Stimulated activated CD4-positive, alpha-beta T cell treated with anti-CD3 and anti-CD28 coated beads, Interleukin-1b, Interleukin-23, amount 100 ng/mL, for 1 hour (primary cell): ENCODE measurements around the gene THEM4.
"Not testable (repeated sequence)": the region's sequence is repeated elsewhere in the genome, so short reads cannot be mapped to it uniquely, and the experiment has no call there.

ENCODE experiments used
- DNase-seq, 2 donors: peaks; one replicate each; pipeline ENCODE4 v3.0.0-alpha.2; 2020; ENCODE audit warnings: low read depth in 2 of 2

Gene THEM4

GRCh38 chr1:151934048-151934493, 24.8 kb upstream of the THEM4 start:
- DNase-seq: no peak

GRCh38 chr1:151924691-151925587, 15.6 kb upstream of the THEM4 start:
- DNase-seq: no peak

GRCh38 chr1:151923422-151923821, 14.1 kb upstream of the THEM4 start:
- DNase-seq: no peak

GRCh38 chr1:151920149-151920548, 10.8 kb upstream of the THEM4 start:
- DNase-seq: no peak

- DNase-seq: no peak
Observed at GRCh38 chr1:151918819-151919610, 9.7 kb upstream of the THEM4 start.

- no peak for DNase-seq
Observed at GRCh38 chr1:151918156-151918555, 8.8 kb upstream of the THEM4 start.

- DNase-seq: no peak
Observed at GRCh38 chr1:151916726-151917370, 7.5 kb upstream of the THEM4 start.

- DNase-seq: no peak
Observed at GRCh38 chr1:151915061-151915686, 5.9 kb upstream of the THEM4 start.

GRCh38 chr1:151914076-151914475, 4.8 kb upstream of the THEM4 start:
- no peak for DNase-seq

- DNase-seq: no peak
Observed at GRCh38 chr1:151912973-151913372, 3.7 kb upstream of the THEM4 start.

GRCh38 chr1:151908228-151908691, 1.1 kb downstream of the THEM4 start:
- DNase-seq: no peak

- DNase-seq: no peak
Observed at GRCh38 chr1:151907363-151908139, 1.8 kb downstream of the THEM4 start.

GRCh38 chr1:151906324-151906645, 3.0 kb downstream of the THEM4 start:
- not testable (repeated sequence) for DNase-seq

GRCh38 chr1:151905443-151906323, 3.6 kb downstream of the THEM4 start:
- DNase-seq: not testable (repeated sequence)

- peak in 1 of 2 donors; percentile 16 for DNase-seq
Observed at GRCh38 chr1:151905070-151905442, 4.3 kb downstream of the THEM4 start.

- DNase-seq: no peak
Observed at GRCh38 chr1:151902858-151903257, 6.5 kb downstream of the THEM4 start.

GRCh38 chr1:151900804-151901203, 8.5 kb downstream of the THEM4 start:
- not testable (repeated sequence) for DNase-seq

GRCh38 chr1:151898519-151898991, 10.8 kb downstream of the THEM4 start:
- DNase-seq: peak in 1 of 2 donors; percentile 43

- no peak for DNase-seq
Observed at GRCh38 chr1:151897991-151898431, 11.3 kb downstream of the THEM4 start.
